Motor neuron (in vitro differentiated cells): Measurements from ENCODE around the gene EXTL1. TPM values are rescaled to one million over a fixed set of nuclear protein-coding genes. Genes with fewer than 3 reads are reported as not detected.
A peak's percentile ranks its signal among the peaks of the same experiment; 100 is the strongest.

ENCODE experiments used
- ATAC-seq, 8 experiments: fragments of 200-7000 bp; cut with Tn5 transposase; replicated peaks in 6 of 8; 2 replicates each; pipeline ENCODE4 v1.8.0; 2021; ENCODE audit warnings: mild to moderate bottlenecking in 8 of 8, moderate library complexity in 8 of 8
- H3K27ac ChIP-seq, 2 donors: fragments of 250-450 bp; sonication (Bioruptor Pico); 2 replicates each; pipeline ENCODE4 v1.9.0; 2021; ENCODE audit warnings: antibody characterized with exemption in 2 of 2, mild to moderate bottlenecking in 2 of 2, moderate library complexity in 1 of 2
- H3K4me1 ChIP-seq, 2 donors: fragments of 250-450 bp; sonication (Bioruptor Pico); replicated peaks in 1 of 2; 2 replicates each; pipeline ENCODE4 v1.6.1; 2021; ENCODE audit warnings: antibody characterized with exemption in 2 of 2, mild to moderate bottlenecking in 2 of 2, moderate library complexity in 1 of 2
- H3K4me3 ChIP-seq, 5 donors: fragments of 250-450 bp; sonication (Bioruptor Pico); 2 replicates each; pipeline ENCODE4 v1.9.0; 2021; ENCODE audit warnings: antibody characterized with exemption in 5 of 5, mild to moderate bottlenecking in 5 of 5, moderate library complexity in 4 of 5
- WGBS, 10 experiments: fragments of 450-650 bp; shearing (Covaris generic); methylation state at CpG; one replicate each; pipeline ENCODE4 v1.0.0; 2022; 5-methylcytosine and 5-hydroxymethylcytosine counted together
- in situ Hi-C, 9 experiments: fragments of 400-800 bp; cut with MboI; loops; one replicate each; pipeline ENCODE4 v1.15.0; 2021; ENCODE audit warnings: low sequenced_read_pairs in 9 of 9, low pct_unique_long_range_greater_than_20kb in 2 of 9; ENCODE audit not compliant: unreplicated experiment in 9 of 9
- total RNA-seq, 8 experiments: library from RNA; unstranded; fragments of 300-600 nt; gene quantifications; 2 replicates each; pipeline versions ENCODE4 v1.2.3 to v1.2.4, GENCODE V29; 2022

EXTL1 gene
- total RNA-seq, 8 experiments from 2014 or later: 0.36 to 24.9 (median 1.6) TPM

DNA sequence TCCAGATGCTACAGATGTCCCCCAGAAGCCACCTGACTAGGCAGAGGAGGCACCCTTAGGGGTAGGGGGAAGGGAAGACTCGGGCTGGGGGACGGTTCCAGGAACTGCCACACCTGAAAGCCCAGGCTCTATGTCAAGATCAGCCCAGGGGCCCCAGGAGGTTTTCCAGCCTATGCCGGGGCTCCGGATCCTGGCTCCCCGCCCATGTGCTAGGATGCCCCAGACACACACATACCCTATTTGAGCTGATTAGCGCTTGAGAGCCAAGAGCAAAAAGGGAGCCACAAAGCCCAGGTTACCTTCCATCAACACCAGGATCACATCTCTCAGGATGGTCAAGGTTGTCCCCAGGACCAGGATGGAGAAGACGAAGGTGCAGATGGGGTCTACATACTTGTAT, 19.8 kb downstream of the EXTL1 start:
- Histone ChIP-seq H3K4me1 (peaks cover 3 to 15% of the 10 kb centered on the region in 2 donors), H3K4me3 (no peak overlapping the region), H3K27ac (no peak overlapping the region)
- in situ Hi-C loops: no loop called here
- 73 to 93% (median 82%) methylated on average over 1 to 3 of the region's 7 CpGs; no CpG with 5 or more reads in 6 of the 10 experiments for WGBS, 10 experiments
- ATAC-seq: no peak

DNA sequence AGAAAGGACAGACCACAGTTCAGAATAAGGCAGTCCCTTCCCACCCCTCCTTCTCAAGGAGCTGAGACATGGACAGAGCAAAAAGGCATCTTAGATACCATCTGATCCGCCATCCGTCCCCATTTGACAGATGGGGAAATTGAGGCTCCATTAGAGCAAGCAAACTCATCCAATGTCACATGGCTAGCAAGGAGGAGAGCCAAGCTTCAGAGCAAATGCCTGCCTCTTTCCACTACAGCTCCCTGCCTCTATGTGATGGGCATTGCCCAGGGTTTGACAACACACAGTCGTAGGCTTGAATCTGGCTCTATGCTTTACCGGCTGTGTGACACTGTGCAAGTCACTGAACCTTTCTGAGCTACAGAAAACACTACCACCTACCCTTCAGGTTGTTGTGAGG, 20.4 kb downstream of the EXTL1 start:
- no peak for ATAC-seq
- H3K4me3 ChIP-seq: no peak overlapping the region
- in situ Hi-C loops: no loop called here
- WGBS, 10 experiments: 0 to 76% (median 47%) methylated on average over 1 to 4 of the region's 4 CpGs; no CpG with 5 or more reads in 5 of the 10 experiments
- H3K27ac ChIP-seq: no peak overlapping the region
- peaks cover 0 to 12% of the 10 kb centered on the region in 2 donors for H3K4me1 ChIP-seq

DNA sequence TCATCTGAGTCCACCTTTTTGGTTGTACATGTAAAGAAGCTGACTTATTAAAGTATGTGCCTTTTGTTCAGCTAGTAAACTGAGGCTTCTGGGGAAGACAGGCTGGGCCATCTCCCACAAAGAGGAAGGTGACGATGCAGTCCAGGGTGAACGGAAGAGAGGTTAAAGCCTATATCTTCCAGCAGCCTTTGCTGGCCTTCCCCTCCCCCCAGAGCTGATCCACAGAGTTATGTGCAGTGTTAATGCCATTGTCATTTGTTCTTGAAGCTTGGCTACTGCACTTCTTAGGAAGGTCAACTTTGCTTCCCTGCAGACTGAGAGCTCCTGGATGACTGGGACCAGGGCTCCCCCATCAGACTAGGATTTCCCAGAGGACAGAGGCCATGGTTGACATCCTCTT, 22.2 kb downstream of the EXTL1 start:
- WGBS, 10 experiments: 20 to 100% (median 80%) methylated on average over 1 to 2 of the region's 2 CpGs; no CpG with 5 or more reads in 3 of the 10 experiments
- peaks cover 0 to 12% of the 10 kb centered on the region in 2 donors for H3K4me1 ChIP-seq
- no peak for ATAC-seq
- no peak overlapping the region for H3K27ac ChIP-seq
- in situ Hi-C loops: no loop called here
- no peak overlapping the region for H3K4me3 ChIP-seq

DNA sequence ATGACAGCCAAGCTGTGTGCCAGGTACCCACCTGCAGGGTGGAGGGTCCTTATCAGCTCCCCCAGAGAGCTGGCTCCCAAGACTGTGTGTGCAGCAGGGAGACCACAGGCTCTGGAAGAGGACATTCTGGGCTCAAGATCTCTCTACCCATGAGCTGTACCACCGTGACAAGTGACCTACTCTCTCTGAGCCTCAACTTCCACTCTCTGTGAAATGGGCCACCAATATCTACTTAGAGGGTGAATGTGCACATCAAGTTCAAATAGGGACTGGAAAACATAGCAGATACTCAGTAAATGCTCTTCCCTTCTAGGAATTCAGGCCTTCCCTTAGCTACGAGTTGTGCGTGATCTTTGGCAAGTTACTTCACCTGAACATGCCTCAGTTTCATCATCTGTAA, 22.8 kb downstream of the EXTL1 start:
- no peak for ATAC-seq
- in situ Hi-C loops: no loop called here
- no peak overlapping the region for H3K4me3 ChIP-seq
- no peak overlapping the region for H3K27ac ChIP-seq
- WGBS, 10 experiments: 60 to 100% (median 86%) methylated on average over 1 to 3 of the region's 3 CpGs; no CpG with 5 or more reads in 4 of the 10 experiments
- peaks cover 0 to 12% of the 10 kb centered on the region in 2 donors for H3K4me1 ChIP-seq

DNA sequence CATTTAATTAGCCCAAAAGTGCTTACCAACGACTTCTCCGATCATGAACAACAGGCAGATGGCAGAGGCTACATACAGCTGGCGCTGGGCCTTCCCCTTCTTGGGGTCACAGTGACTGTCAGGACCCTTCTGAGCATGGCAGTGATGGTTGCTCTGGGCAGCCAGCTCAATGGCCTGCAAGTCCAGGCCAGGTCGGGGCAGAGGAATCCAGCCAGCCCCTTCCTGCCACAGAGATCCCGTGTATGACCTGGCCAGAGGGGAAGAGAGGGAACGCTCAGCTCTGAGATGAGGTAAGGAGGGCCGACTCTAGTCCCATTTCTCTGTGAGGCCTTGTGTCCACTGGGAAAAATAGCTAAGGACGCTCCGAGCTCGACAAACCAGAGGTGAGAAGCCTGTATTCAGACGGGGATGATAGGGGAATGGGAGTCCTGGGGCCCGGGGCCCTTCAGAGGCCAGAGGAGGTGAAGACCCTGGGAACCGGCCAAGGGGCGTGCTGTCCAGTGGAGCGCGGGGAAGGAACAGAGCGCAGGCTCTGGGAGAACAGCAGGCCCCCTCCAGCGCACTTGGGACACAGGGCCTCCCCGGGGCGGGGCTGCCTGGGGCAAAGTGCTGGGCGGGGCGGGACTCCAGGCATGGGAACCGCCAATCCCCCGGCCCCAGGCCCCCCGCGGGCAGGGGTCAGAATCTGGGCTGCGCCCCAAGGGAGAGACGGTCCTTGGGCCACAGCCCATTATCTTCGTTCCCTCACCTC, 23.6 kb downstream of the EXTL1 start:
- in situ Hi-C loops: no loop called here
- Histone ChIP-seq H3K27ac (no peak overlapping the region), H3K4me3 (peak overlapping the region; percentile 25 to 50 (median 43)), H3K4me1 (peaks cover 0 to 12% of the 10 kb centered on the region in 2 donors)
- peak; percentile 21 to 59 (median 36) for ATAC-seq
- 45 to 93% (median 59%) methylated on average over 1 to 10 of the region's 29 CpGs; no CpG with 5 or more reads in 2 of the 10 experiments for WGBS, 10 experiments

DNA sequence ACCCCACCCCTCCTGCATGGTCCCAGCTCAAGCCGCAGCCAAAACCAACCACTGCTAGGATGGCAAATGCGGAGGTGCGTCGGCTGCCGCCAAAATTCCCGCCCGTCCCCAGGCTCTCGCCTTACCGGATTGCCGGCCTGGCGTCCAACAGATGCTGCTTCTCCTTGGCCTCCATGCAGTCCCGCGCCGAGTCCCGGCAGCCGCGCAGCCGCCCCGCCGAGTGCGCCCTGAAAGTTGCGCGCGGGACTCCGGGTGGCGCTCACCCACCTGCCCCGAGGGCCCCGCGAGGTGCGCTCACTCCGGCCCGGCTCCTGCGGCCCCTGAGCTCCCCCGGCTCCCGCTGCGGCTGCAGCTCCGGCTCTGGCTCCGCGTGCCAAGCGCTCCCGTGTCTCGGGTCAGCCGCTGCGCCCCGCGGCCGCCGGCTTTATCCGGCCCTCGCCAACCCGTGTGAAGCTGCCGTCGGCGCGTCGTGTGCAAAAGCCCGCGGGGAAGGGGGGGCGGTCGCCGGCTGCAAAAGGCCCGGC, 24.2 kb downstream of the EXTL1 start, which contains the start of gene SLC30A2:
TSS of gene SLC30A2 (minus strand) at position 397 of the 524 bp plus-strand sequence. CDS start at position 175, 222 bp downstream.
- Histone ChIP-seq H3K4me1 (peaks cover 0 to 12% of the 10 kb centered on the region in 2 donors), H3K27ac (no peak within 1 kb of the TSS), H3K4me3 (peak within 1 kb of the TSS; percentile 25 to 50 (median 43))
- in situ Hi-C loops: no loop called here
- ATAC-seq: peak; percentile 32 to 76 (median 72)
- WGBS, 10 experiments: 0 to 2% (median 1%) methylated on average over 4 to 31 of the region's 62 CpGs; no CpG with 5 or more reads in 6 of the 10 experiments

DNA sequence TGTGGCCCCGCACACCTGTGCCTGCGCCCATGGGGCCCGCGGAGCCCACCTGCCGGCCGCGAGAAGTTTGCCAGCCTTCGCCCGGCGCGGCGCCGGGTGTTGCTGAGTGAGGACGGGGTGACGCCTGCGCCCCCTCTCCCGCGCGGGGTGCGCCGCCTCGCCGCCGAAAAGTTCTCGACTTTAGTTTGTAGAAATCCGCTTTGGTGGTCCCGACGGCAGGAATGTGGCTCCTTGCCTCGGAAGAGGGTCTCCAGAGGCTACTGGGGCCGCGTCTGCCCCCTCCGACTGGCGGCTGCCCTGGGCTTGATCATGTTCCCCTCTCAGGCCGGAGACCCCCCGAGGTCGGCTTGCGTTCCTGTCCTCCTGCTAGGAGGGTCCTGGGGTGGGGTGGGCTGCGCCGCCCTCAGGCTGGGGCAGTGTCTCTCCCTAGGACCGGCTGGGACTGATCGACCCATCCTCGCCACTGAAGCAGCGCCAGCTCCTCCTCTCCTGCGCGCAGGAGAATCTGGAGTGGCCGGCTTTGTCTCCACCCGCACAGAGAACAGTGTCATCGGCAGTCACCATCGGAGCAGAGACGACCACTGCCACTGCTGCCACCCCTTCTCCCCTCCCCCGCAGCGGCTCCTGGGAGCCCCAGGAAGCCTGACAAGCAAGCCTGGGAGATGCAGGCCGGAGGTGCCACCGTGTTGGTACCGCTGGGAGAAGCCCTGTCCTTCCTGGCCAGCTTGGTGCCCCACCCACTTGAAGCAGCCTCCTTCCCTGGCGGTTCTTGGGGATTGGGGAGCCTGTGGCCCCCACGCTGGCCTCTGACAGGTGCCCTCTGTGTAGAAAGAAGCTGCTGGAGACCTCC, 24.9 kb downstream of the EXTL1 start:
- H3K4me3 ChIP-seq: peak overlapping the region; percentile 25 to 50 (median 43)

DNA sequence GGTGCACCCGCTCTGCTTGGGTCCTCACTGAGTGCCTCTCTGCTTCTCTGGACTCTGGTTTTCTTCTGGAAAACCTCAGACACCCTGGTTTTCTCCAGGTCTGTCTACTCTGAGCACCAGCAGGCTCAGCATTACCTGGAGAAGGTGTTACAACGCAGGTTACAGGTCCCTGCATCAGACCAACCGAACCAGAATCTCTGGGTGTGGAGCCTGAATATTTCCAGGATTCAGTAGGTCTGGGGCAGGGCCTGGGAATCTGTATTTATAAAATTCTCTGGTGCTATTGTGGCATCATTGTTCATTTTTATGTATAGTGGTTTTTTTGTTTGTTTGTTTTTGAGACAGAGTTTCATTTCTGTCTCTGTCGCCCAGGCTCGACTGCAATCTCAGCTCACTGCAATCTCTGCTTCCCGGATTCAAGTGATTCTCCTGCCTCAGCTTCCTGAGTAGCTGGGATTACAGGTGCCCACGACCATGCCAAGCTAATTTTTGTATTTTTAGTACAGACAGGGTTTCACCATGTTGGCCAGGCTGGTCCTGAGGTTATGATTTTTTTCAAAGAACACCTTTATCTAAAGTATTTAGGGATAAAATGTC, 25.8 kb downstream of the EXTL1 start:
- Histone ChIP-seq H3K4me3 (no peak overlapping the region), H3K27ac (no peak overlapping the region), H3K4me1 (peaks cover 0 to 12% of the 10 kb centered on the region in 2 donors)
- WGBS, 10 experiments: 0 to 93% (median 66%) methylated on average over 1 to 7 of the region's 7 CpGs; no CpG with 5 or more reads in 2 of the 10 experiments
- in situ Hi-C loops: no loop called here
- no peak for ATAC-seq

More for the DNA sequence above, 24.9 kb downstream of the EXTL1 start:
- ATAC-seq: peak in 5 of 8 experiments; percentile 27 to 37 (median 34)
- H3K4me1 ChIP-seq: peaks cover 0 to 12% of the 10 kb centered on the region in 2 donors
- H3K27ac ChIP-seq: no peak overlapping the region
- in situ Hi-C loops: no loop called here
- 0 to 20% (median 8%) methylated on average over 4 to 44 of the region's 57 CpGs; no CpG with 5 or more reads in 5 of the 10 experiments for WGBS, 10 experiments

DNA sequence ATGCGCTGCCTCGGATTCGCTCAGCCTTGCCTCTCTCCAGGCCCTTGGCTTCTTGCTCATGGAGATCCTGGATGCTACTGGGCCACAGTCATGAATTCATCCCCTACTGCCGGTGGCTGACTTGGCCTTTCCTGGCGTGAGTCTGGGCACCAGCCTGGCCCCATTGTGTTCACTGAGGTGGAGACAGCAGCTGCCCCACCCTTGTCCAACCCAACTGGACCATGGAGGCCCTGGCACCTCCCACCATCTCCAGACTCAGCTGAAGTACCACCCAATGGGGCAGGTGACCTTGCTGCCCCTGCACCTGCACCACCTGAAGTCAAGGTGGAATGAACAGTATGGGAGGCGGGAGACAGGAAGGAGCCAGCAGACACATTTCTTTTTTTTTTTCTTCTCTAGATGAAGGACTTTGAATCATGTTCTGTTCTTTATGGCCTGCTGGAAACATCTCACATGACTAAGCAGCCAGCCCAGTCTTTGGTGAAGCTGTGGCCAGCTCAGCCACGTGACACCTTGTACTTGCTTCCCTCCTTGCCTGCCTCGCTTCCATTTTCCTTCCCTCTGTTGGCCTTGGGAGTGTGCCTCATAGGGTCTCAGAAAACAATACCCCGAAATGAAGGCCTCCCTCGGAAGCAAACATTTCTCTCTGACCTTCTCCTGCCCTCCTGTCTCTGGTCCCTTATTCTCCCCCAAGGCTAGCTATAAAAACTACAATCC, 28.1 kb downstream of the EXTL1 start:
- 3 to 82% (median 71%) methylated on average over 1 to 9 of the region's 10 CpGs; no CpG with 5 or more reads in 3 of the 10 experiments for WGBS, 10 experiments
- H3K4me1 ChIP-seq: peaks cover 0 to 10% of the 10 kb centered on the region in 2 donors
- ATAC-seq: peak in 1 of 8 experiments; percentile 65
- no peak overlapping the region for H3K27ac ChIP-seq
- H3K4me3 ChIP-seq: no peak overlapping the region
- in situ Hi-C loops: no loop called here

DNA sequence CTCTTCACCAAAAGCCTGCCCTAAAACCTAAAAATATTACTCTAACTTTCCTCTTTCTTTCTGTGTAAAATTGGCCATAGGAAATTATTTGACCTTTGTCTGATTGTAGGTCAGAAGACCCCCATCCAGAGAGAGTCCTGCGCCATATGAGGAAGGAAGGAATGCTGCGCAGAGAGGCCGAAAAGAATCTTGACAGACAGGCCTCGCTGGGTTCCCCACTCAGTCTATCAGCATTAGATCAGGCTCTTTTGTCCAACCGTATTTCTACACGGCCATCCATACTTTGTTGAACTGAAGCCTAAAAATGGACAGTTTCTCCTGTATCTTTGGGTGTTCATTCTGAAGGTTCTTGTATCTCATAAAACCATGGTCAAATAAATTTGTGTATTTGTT, 28.7 kb downstream of the EXTL1 start:
- Histone ChIP-seq H3K4me3 (no peak overlapping the region), H3K4me1 (peaks cover 0 to 5% of the 10 kb centered on the region in 2 donors), H3K27ac (no peak overlapping the region)
- in situ Hi-C loops: no loop called here
- ATAC-seq: no peak
- 40 to 100% (median 90%) methylated on average over 1 to 6 of the region's 6 CpGs for WGBS, 10 experiments

DNA sequence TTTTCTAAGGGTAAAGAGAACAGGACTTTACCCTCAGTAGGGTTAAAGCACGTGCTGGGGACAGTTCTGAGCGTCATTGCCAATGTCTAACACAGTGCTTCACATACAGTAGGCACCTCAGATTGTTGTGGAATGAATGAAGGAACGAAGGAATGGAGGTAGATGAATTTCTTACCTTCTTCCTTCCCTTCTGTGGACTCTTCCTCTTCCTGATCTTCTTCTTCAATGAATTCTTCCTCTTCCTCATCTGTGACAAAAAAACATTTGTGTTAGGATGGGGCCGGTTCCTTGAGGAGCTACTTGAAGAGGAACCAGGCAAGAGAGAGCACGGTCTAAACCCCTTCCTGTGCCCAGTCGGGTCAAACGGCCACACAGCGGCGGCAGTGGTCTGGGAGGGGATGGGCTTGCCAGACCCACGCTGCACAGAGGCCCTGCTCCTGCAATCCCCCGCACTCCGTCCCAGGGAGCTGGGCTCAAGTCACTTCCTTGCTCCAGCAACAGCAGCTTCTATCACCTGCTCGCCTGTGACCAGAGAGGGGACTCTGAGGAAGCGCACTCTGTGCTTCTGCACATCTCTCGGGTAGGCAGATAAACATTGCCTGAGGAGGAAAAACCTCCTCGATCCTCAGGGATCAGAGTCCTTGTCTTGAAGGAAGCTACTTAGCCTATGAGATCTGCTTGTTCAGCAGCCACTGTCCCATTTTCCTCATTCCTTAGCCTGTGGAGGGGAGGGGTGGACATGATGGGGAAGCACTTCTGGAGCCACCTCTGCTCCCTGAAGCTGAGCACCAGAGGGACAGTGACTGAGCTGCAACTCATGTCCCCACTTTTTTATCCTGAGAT, 32.4 kb downstream of the EXTL1 start:
- 20 to 80% (median 52%) methylated on average over 1 to 14 of the region's 16 CpGs; no CpG with 5 or more reads in 1 of the 10 experiments for WGBS, 10 experiments
- ATAC-seq: no peak
- in situ Hi-C loops: no loop called here
- Histone ChIP-seq H3K4me1 (no peaks in the 10 kb centered on the region), H3K27ac (no peak overlapping the region), H3K4me3 (no peak overlapping the region)
